ENCODE results near the gene KIF26B.

DNA sequence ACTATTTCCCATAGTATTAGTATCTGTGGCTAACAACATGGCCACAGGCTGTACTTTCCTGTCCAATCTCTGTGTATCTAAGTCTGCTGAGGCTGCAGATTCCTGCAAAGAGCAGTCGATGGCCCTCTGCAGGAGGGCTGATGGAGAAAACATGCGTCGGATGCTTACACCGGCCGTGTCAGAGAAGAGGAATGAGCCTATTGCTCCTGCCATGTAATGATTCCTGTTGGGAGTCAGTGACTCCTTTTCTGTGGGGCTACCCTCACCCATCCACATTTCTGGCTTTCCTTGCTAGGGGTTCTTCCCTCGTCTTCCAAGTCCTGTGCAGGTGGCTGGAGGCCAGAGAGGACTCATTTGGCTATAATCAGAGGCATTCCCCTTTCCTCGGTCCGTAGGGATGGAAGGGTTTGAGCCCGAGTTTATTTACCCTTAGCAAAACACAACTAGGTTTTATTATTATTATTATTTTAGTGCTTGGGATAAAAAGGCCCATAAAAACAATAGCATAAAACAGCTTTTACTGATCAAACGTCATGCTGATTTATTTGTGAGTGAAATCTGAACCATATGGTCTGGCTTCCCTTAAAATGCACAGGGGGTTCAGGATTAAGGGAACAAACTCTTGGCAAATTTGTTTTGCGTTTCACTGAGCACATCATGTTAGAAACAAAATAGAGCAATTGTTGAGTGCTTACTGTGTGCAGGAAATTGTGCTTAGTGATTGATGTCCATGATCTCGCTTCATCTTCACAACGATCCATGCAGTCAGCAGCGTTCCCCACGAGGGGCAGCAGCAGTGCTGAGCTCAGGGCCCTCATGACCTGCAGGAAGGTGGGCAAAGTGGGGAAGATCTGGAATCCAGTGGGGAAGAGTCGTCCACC is 70.8 kb downstream of the KIF26B start:
- TF ChIP-seq, protein P1, sequence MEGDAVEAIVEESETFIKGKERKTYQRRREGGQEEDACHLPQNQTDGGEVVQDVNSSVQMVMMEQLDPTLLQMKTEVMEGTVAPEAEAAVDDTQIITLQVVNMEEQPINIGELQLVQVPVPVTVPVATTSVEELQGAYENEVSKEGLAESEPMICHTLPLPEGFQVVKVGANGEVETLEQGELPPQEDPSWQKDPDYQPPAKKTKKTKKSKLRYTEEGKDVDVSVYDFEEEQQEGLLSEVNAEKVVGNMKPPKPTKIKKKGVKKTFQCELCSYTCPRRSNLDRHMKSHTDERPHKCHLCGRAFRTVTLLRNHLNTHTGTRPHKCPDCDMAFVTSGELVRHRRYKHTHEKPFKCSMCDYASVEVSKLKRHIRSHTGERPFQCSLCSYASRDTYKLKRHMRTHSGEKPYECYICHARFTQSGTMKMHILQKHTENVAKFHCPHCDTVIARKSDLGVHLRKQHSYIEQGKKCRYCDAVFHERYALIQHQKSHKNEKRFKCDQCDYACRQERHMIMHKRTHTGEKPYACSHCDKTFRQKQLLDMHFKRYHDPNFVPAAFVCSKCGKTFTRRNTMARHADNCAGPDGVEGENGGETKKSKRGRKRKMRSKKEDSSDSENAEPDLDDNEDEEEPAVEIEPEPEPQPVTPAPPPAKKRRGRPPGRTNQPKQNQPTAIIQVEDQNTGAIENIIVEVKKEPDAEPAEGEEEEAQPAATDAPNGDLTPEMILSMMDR (IDR thresholded peaks at IDR 0.05; ENCODE audit: low read length), result no peak
- TF ChIP-seq EZH2 (optimal IDR thresholded peaks at IDR 0.05; ENCODE audit: low read depth, low read length), result no peak

All from MM.1S (cell line).